Ovary (tissue), 3 donors: ENCODE measurements around the gene UMOD.

Experiments
- CTCF ChIP-seq, 3 donors: fragments of 450-650 bp in 2 of 3; fragments of 200-600 bp in 1 of 3; IDR thresholded peaks; one replicate each; pipeline versions ENCODE4 v1.5.1 to v1.8.0; 2016 to 2022; ENCODE audit warnings: antibody characterized with exemption in 3 of 3, mild to moderate bottlenecking in 1 of 3
- EP300 ChIP-seq: sonication (generic); formaldehyde crosslinking; IDR thresholded peaks from one replicate; pipeline ENCODE4 v1.6.1; 2017; ENCODE audit warnings: antibody characterized with exemption
- POLR2A ChIP-seq: fragments of 450-650 bp; IDR thresholded peaks from one replicate; pipeline ENCODE4 v1.6.1; 2017; ENCODE audit warnings: antibody characterized with exemption, mild to moderate bottlenecking, moderate library complexity
- donor health status: DM: no; HTN: no; CAD: no.

- TF ChIP-seq POLR2A (no peak), CTCF (IDR thresholded peaks at IDR 0.05) (no peak), EP300 (no peak)
These were observed 35.5 kb upstream of the UMOD start for GRCh38 chr16:20387978-20388377.
